Nephron (organoid): ENCODE measurements around the gene NANS.
"Not testable (repeated sequence)": the region's sequence is repeated elsewhere in the genome, so short reads cannot be mapped to it uniquely, and the experiment has no call there.

Experiments used
- H3K27ac Mint-ChIP-seq, 3 experiments: 2 replicates each; pipeline ENCODE4 v1.8.0; 2020; ENCODE audit warnings: mixed read lengths in 3 of 3, mild to moderate bottlenecking in 2 of 3, moderate library complexity in 1 of 3
- H3K27me3 Mint-ChIP-seq: 2 replicates; pipeline ENCODE4 v1.8.0; 2021; ENCODE audit warnings: low read depth, mild to moderate bottlenecking, moderate library complexity, mixed read lengths
- H3K36me3 Mint-ChIP-seq: 2 replicates; pipeline ENCODE4 v1.8.0; 2020; ENCODE audit warnings: low read depth, mixed read lengths
- H3K4me1 Mint-ChIP-seq: 2 replicates; pipeline ENCODE4 v1.8.0; 2020; ENCODE audit warnings: mixed read lengths
- H3K4me3 Mint-ChIP-seq, 3 experiments: 2 replicates each; pipeline ENCODE4 v1.8.0; 2020; ENCODE audit warnings: mild to moderate bottlenecking in 3 of 3, mixed read lengths in 3 of 3, moderate library complexity in 2 of 3
- H3K9me3 Mint-ChIP-seq: 2 replicates; pipeline ENCODE4 v1.8.0; 2020; ENCODE audit warnings: mixed read lengths
- CTCF ChIP-seq, 3 experiments: fragments of 200-600 bp; sonication (generic); IDR thresholded peaks; one replicate each; pipeline ENCODE4 v1.5.0; 2021; ENCODE audit warnings: antibody characterized with exemption in 3 of 3; ENCODE audit not compliant: unreplicated experiment in 3 of 3

Gene NANS

DNA sequence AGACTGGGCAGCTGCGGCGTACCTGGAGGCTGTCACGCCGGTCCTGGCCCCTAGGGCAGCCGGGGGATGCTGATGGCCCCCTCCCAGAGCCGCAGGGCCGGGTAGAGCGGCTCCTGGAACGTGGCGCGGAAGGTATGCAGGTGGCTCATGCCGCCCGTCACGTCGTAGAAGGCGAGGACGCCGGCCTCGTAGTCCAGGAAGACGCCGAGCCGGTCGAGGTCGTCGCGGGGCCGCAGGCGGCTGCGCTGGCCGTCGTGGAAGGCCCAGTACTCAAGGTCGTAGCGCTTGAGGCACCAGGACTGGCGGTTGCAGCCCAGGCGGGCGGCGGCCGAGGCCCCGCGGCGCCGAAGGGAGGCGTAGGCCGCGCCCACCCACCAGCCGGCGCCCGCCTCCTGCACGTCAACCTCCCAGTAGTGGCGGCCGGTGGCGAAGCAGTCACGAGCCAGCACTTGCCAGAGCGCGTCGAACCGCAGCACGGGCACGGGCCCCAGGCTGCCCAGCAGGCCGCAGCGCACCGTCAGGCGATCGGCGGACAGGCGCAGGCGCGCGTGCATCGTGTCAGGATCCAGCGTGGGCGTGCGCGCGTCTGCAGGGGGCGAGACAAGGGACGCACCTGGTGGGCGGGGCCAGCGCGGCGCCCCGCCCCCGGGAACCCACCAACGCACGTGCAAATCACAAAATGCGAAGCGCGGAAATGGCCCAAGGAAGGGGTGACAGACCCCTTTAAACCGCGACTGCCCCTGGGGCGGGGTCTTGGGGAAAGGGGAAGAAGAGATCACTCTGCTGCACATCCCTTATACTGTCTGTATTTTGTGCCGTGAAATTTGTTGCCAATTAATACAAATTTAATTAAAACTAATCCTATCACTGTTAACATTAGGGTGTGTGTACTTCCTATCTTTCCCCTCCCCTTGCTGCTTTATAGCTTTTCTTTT lies 31.2 kb downstream of the NANS start:
- no peak overlapping the region for H3K27ac Mint-ChIP-seq
- H3K4me1 Mint-ChIP-seq = peaks cover 4% of the 10 kb centered on the region
- H3K4me3 Mint-ChIP-seq = peak overlapping the region in 1 of 3 experiments; percentile 33
- H3K27me3 Mint-ChIP-seq = peaks cover 10% of the 10 kb centered on the region
- peaks cover 8% of the 10 kb centered on the region for H3K36me3 Mint-ChIP-seq
- TF ChIP-seq CTCF (IDR thresholded peaks at IDR 0.05; ENCODE audit: unreplicated experiment in 3 of 3) = no peak
- H3K9me3 Mint-ChIP-seq = no peaks in the 10 kb centered on the region

DNA sequence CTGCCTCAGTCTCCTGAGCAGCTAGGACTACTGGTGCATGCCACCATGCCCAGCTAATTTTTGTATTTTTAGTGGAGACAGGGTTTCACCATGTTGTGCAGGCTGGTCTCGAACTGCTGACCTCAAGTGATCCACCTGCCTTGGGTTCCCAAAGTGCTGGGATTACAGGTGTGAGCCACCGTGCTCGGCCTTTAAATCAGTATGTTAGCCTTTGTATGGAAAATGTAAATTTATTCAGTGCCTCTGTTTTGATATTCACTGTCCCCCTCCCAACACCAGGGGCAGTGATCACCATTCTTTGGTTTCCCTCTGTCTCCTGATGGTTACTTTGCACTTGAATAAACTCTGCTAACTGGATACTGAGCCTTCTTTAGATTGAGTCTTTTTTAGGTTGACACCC lies 34.1 kb downstream of the NANS start:
- H3K4me1 Mint-ChIP-seq, H3K27ac Mint-ChIP-seq, H3K9me3 Mint-ChIP-seq, H3K36me3 Mint-ChIP-seq, H3K4me3 Mint-ChIP-seq: not testable (repeated sequence)
- H3K27me3 Mint-ChIP-seq = peaks cover 13% of the 10 kb centered on the region

GRCh38 chr9:98091735-98092612 lies 35.4 kb downstream of the NANS start:
- Mint-ChIP-seq H3K36me3 (peaks cover 1% of the 10 kb centered on the region), H3K4me1 (peaks cover 4% of the 10 kb centered on the region), H3K27ac (no peak overlapping the region), H3K4me3 (peak overlapping the region in 2 of 3 experiments; percentile 3 to 45), H3K27me3 (peaks cover 10% of the 10 kb centered on the region), H3K9me3 (no peaks in the 10 kb centered on the region)
- TF ChIP-seq CTCF (IDR thresholded peaks at IDR 0.05; ENCODE audit: unreplicated experiment in 3 of 3) = no peak

DNA sequence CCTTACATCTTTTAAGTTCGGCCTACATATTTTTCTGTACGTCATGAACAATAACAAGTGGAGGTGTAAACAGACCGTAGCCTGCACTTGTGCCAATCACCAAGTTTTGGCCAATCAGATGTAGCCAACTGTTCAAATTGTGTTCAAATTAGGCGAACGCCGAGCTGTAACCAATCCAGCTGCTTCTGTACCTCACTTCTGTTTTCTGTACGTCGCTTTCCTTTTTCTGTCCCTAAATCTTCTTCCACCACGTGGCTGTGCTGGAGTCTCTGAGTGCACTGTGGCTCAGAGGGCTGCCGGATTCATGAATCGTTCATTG lies 36.0 kb downstream of the NANS start:
- no peaks in the 10 kb centered on the region for H3K36me3 Mint-ChIP-seq
- no peaks in the 10 kb centered on the region for H3K9me3 Mint-ChIP-seq
- H3K27ac Mint-ChIP-seq = no peak overlapping the region
- H3K4me1 Mint-ChIP-seq = peaks cover 4% of the 10 kb centered on the region
- TF ChIP-seq CTCF (IDR thresholded peaks at IDR 0.05; ENCODE audit: unreplicated experiment in 3 of 3) = no peak
- H3K4me3 Mint-ChIP-seq = no peak overlapping the region
- peaks cover 10% of the 10 kb centered on the region for H3K27me3 Mint-ChIP-seq

DNA sequence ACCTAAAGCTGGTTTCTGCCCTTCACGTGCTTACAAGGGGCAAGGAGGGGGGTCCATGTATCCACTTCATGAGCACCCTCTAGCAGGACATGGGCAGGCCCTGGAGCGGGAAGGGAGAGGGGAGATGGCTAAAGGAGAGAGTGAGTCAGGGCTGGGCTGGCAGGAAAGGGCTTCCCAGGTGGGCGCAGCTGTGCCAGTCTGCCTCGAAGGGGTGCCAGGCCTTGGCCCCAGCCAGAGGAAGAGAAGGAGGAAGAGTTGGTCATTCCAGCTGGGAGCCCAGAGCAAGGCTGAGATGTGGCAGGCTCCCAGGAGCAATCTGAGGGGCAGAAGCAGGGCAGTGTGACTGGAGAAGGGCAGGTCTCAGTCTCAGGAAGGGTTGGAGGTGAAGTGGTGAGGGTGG lies 37.8 kb downstream of the NANS start:
- Mint-ChIP-seq H3K4me3 (no peak overlapping the region), H3K27ac (no peak overlapping the region), H3K27me3 (peaks cover 10% of the 10 kb centered on the region), H3K9me3 (no peaks in the 10 kb centered on the region), H3K36me3 (no peaks in the 10 kb centered on the region), H3K4me1 (peaks cover 4% of the 10 kb centered on the region)
- TF ChIP-seq CTCF (IDR thresholded peaks at IDR 0.05; ENCODE audit: unreplicated experiment in 3 of 3) = no peak

DNA sequence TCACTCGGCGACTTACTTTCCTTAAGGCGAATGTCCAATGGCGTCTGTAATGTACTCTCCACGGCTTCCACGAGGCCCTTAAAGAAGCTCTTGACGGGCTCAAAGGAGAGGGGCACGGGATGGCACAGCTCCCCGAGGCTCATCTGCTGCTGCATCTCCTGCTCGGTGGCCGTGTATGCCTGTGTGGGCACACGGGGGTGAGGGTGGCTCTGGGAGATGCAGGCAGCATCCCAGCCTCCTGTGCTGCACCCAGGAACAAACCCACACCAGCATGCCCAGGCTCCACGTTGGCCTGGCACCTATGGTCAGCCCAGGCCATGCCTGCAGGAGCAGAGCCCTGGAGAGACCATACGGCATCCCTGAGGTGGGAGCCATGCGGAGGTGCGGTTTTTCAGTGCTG lies 38.3 kb downstream of the NANS start:
- H3K4me1 Mint-ChIP-seq = peaks cover 4% of the 10 kb centered on the region
- H3K27ac Mint-ChIP-seq = no peak overlapping the region
- peaks cover 7% of the 10 kb centered on the region for H3K27me3 Mint-ChIP-seq
- H3K4me3 Mint-ChIP-seq = no peak overlapping the region
- H3K9me3 Mint-ChIP-seq = no peaks in the 10 kb centered on the region
- TF ChIP-seq CTCF (IDR thresholded peaks at IDR 0.05; ENCODE audit: unreplicated experiment in 3 of 3) = no peak
- H3K36me3 Mint-ChIP-seq = no peaks in the 10 kb centered on the region
